D341Med (cell line): Measurements from ENCODE around the gene ARFGEF3.

ENCODE experiments used
- DNase-seq: peaks from one replicate; pipeline ENCODE4 v3.0.0; 2012; ENCODE audit warnings: low spot score

ARFGEF3 gene

DNA sequence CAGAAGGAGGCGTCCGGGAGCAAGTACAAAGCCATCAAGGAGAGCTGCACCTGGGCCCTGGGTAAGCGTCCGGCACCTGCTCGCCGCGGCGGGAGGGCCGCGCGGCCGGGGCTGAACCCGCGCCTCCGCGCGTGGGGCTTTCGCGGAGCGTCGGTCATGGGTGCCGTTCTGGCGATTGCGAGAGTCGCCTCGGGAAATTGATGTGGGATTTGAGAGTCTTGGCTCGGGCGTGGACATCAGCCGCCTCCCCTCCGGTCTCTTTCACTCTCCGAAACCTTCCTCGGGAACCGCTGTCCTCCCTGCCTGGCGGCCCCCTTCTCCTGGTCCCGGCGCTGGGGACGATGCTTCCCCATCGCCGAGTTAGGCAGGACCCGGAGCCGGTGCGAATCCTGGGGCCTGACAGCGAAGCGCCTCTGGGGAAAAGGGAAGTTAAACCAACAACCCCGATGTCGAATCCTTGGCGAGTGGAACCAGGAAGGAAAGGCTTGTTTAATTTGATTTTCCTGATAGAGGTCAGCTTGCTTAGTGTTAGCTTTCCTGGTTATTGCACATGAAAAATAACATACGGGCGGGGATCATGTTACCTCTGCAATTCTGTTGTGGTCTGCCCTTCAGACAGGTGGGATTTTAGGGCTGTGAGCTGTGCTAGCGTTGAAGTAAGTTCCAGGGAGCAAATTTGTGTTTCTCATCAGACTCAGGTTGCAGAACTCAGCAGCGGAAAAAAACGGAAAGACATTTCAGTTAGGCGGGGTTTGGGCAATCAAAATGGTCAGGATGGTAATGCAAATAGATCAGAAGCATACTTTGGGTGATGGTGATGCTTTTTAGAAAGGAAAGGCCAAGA lies 594 bp downstream of the ARFGEF3 start:
- no peak for DNase-seq

DNA sequence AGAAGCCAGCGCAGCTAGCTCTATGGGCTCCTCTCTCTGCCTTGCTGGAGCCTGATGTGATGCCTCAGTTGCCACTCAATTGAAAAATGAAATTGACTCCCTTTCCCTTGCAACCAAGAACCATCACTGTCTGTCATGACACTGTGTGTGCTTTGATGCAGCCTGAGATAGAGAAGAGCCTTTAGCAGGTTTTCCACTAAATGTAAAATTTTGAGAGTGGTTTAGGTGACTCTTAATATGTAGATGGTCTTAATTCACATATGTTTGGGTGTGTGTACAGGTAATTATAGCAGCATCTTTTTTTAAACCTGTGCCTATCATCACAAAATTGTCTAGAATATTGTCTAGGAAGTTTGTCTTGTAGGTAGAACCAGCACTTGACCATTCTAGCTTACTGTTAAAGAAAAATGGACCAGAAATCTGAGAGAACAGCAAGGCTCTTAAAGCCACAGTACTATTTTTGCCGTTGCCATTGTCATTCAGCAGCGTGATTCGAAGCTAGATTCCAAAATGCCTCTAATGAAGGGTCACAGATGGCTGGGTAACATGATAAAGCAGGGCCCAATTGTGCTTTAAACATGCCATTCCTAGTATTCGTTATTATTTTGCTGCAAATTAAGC lies 1.3 kb downstream of the ARFGEF3 start:
- DNase-seq = no peak

DNA sequence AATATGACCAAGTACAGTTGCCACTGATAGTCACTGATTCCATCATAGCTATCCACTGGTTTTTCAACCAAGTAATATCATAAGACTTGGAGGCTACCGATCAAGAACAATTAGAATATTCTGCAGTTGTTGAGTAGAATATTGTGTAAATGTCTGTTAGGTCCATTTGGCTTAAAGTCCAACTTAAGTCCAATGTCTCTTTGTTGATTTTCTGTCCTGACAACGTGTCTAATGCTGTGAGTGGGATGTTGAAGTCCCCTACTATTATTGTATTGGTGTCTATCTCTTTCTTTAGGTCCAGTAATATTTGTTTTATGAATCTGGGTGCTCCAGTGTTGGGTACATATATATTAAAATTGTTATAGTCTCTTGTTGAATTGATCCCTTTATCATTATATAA lies 13.9 kb downstream of the ARFGEF3 start:
- no peak for DNase-seq

DNA sequence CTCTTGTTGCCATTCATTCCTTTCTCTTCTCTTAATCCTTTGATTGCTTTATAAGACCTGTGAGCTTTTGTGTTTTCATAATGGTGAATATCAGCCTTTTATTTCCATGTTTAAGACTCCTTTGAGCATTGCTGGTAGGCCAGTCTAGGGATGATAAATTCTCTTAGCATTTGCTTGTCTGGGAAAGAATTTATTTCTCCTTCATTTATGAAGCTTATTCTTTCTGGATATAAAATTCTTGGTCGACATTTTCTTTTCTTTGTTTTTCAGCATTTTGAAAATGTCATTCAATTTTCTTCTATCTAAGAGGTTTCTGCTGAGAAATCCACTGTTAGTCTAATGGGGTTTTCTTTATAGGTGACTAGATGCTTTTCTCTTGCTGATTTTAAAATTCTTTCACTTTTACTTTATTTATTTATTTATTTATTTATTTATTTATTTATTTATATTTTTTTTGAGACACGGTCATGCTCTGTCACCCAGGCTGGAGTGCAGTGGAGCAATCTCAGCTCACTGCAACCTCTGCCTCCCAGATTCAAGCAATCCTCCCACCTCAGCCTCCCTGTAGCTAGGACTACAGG lies 15.0 kb downstream of the ARFGEF3 start:
- no peak for DNase-seq

DNA sequence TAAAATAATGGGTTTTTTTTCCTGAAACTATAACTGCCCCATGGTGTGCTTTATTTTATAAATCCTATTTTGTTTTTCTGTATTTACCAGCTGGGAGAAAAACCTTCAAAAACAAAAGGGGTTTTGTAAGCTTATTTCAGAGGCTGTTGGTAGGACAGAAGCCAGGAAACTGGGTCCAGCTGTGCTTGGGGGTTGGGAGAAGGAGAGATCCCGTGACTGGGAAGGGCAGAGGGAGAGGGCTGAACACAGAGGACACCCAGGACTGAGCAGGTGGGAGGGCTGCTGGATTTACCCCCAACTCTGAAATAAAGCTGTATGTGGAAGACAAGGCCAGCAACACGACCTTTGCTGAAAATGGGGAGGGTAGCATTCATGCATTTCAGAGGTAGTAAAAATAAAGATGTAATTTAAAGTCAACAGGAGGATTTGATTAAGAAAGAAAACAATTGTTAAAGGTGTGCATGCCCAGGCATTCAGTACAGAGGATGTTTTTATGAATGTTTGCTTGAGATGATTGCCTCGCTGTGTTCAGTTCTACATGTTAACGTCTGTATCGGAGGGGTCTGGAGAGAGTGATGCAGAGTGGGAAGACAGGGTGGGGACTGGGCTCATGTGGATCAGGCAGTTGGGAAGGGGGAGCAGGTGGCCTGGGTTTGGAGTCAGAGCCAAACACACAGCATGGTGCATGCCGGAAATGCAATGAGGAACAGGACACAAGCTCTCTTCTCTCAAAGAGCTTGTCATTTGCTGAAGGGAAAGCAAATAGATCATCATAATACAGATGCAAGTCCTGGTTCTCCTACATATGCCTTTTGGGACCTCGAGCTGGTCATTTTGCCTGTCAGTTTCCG lies 21.4 kb downstream of the ARFGEF3 start:
- DNase-seq = no peak

DNA sequence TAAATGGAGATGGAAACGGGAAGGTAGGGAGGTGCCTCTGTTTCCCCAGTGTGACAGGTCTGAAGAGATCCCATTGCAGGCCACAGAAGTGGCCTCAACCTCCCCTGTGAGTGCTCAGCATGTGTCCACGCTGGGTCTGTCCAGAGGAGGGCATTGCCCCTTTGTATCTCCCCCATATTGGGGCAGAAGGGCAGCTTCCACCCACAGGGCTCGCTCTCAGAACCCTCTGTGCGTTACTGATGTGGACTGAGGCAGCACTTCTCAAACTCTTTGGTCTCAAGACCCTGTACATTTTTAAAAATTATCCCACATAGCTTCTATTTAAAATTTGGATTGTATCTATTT lies 22.0 kb downstream of the ARFGEF3 start:
- no peak for DNase-seq

DNA sequence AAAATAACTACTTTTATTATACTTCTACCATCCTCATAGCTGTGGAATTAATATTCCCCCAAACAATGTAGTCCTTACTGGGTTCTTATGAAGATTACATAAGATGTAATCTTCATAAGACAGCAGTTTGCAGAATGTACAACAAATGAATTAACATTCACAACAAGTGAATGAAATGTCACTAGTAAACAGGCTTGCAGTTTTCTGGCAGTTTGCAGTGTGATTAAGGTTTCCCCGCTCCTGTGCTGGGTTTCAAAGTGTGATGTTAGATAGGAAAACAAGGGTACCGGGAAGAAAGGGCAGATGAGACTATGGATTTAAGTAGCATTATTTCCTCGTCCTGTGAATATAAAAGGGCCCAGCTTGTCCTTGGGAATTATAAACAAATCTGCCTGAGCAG lies 22.5 kb downstream of the ARFGEF3 start:
- DNase-seq = no peak

DNA sequence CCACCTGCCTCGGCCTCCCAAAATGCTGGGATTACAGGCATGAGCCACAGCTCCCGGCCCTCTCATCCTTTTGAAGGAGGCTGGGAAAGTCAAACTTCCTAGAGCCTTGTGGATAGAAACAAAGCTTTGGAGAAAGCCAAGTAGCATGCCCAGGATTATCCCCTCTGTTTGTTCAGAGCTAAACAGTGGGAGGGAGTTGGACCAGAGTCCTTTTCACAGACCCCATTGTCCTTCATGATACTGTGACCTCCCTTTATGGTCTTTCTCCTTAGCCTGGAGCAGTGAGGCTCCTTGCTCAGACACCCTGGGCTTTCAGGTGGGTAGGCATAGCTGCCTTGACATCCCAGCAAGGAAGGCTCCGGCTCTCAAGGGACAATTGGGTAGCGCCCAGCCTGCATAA lies 25.4 kb downstream of the ARFGEF3 start:
- no peak for DNase-seq

DNA sequence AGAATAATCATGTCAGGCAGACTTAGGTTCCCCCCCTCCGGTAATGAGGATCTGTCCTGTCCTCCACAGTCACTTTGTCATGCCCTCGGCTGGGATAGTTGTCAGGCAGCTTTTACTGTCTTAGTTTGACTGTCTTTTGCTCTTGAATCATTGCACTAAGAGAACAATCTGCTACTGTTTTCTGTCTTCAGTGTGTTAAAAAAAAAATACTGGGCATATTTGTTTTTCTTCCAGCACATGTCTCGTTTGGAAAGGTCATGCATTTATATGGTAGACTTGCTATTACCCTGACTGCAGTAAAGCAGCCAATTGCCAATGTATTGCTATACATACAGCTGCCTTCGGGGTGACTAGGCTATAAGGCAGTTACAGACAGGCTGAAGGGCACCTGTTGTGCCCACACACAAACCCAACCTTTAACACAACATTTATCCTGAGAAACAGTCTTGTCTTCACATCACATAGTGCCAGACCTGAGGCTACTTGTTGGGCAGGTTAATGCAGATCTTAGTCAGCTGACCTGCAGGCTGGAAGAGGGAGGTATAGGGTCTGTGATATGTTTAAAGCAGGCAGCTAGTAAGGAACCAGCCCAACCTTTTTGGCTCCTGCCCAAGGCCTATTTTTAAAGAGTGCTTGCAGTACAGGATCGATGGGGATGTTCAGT lies 26.7 kb downstream of the ARFGEF3 start:
- no peak for DNase-seq

DNA sequence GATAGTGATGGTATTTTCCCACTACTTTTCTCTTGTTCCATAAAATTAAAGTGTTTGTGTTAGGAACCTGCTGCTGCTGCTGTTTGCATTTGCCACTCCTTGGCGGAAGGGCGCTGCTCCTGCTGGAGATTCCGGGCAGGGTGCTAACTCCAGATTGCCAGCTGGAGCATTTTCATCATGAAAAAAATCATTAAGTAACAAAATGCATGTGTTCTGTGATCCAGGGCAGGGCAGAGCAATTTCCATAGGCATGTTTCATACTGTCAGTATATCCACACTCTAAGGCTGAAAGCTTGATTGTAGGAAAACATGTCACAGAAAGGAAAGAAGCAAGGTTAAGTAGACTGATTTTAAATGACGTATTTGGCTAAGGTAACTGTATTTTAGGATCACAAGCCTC lies 32.5 kb downstream of the ARFGEF3 start:
- no peak for DNase-seq

DNA sequence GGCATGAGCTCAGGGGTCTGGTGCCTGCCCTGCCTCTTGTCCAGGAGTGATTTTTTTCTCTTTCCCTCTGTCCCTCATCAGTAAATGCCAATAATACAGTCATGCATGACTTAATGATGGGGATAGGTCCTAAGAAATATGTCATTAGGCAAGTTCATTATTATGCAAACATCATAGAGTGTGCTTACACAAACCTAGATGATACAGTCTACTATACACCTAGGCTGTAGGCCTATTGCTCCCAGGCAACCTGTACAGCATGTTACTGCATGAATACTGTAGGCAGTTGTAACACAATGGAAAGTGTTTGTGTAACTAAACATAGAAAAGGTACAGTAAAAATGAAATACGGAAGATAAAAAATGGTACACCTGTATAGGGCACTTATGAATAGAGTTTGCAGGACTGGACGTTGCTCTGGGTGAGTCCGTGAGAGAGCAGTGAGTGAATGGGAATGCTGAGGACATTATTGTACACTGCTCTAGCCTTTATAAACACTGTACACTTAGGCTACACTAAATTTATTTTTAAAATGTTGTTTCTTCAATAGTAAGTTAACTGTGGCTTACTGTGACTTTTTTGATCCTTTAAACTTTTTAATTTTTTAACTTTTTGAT lies 34.5 kb downstream of the ARFGEF3 start:
- no peak for DNase-seq

DNA sequence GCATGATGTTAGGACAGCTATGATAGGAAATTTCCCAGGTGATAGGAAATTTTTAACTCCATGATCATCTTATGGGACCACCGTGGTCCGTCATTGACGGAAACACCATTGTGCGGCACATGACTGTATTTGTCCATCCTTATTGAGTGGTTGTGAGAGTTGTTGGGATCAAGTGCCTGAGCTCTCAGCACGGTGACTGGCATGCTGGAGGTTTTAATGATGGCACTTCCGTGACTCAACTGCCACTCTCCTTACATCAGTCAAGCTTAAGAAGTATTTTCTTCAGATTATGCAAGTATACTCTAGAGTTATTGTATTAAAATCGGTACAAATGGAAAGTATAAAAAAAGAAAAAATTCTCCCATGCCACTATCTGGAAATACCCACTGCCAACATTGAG lies 35.8 kb downstream of the ARFGEF3 start:
- no peak for DNase-seq

DNA sequence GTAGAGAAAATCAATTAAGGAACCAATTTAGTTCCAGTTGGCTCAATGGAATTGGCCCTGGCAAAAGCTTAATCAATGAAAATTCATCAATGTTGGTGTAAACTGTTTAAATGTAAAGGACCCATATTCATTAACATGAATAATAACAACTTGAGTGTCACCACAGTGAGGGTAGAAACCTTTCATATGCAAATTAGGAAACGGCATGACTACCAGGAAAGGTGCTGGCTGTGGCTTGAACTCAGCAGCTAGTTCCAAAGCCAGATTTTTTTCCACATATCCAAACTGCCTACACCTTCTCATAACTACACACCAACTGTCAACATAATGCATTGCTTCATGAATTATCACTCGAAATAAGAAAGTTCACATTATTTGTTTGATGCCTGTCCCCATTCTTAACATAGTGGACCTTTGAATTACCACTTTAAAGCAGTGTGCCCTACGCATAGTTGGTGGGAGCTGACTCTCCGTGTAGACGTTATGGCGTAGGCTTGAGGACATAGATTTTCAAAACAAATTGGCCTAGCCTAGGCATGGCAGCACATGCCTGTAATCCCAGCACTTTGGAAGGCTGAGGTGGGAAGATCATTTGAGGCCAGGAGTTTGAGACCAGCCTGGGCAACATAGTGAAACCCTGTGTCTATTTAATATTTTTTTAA lies 36.8 kb downstream of the ARFGEF3 start:
- DNase-seq = no peak

DNA sequence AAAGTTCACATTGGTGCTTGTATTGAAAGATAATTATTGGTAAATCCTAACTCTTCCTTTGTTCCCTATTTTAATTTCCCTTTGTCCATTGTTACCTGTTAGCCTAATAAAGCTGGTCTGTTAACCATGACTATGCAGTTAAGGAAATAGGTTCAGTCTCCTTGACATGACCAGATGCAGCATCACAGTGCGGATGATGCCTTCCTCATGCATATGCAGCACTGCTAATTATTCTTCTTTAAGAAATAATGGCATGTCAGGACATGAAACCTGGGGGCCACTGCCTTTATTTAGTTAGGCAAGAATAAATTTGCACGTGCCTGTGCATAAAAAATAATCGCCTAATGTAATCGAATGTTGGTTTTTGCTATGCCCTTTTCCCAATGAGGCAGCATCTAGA lies 40.1 kb downstream of the ARFGEF3 start:
- no peak for DNase-seq

DNA sequence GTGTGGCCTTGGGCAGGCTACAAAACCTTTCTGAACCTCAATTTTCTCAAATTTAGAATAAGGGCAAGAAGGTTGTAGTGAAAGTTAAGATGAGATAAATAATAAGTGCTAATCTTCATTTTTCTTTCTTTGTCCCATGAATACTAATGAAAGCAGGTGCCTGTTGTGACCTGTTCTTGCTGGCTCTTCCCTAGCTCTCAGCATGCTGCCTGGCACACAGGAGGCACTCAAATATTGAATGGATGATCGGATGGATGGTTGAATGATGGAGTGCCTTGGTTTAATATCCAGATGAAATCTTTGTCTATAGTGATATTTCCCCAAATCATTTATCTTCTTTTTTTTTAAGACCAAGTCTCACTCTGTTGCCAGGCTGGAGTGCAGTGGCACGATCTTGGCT lies 41.6 kb downstream of the ARFGEF3 start:
- DNase-seq = no peak

DNA sequence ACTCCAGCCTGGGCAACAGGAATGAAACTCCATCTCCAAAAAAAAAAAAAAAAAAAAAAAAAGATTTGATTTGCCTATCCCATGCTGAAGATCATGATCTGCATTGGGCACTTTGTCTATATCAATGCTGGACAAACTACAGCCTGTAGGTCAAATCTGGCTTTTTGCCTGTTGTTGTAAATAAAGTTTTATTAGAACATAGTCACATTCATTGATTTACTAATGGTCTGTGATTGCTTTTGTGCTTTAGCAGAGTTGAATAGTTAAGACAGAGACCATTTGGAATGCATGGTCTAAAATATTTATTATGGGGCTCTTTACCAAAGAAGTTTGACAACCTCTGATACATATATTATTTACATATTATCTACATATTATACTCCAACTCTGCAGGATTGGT lies 42.6 kb downstream of the ARFGEF3 start:
- no peak for DNase-seq

DNA sequence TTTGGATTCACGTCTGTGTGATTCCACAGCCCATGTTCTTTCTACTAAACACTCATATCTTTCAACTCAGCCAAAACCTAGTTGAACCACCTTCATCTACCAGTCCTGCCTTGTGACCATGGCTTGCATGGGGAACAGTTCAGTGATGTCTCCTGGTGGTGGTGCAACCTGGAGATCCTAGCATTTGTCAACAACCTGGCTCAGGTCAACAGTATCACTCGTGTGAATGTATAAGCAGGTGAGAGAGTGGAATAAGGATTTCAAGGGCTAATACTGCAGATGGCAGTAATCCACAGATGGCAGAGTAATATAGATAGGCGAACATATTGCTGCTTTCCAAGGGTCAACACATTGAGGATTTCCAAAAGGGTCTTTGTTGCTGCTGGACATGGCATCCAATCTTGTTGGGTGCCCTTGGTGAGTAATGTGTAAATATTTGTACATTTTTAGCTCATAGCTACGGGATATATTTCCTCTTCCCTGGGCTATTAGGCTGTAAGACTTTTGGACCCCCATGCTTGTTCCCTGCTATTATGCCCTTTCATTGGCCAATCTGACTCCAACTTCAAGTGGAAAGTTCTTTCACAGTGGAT lies 43.1 kb downstream of the ARFGEF3 start:
- DNase-seq = no peak

DNA sequence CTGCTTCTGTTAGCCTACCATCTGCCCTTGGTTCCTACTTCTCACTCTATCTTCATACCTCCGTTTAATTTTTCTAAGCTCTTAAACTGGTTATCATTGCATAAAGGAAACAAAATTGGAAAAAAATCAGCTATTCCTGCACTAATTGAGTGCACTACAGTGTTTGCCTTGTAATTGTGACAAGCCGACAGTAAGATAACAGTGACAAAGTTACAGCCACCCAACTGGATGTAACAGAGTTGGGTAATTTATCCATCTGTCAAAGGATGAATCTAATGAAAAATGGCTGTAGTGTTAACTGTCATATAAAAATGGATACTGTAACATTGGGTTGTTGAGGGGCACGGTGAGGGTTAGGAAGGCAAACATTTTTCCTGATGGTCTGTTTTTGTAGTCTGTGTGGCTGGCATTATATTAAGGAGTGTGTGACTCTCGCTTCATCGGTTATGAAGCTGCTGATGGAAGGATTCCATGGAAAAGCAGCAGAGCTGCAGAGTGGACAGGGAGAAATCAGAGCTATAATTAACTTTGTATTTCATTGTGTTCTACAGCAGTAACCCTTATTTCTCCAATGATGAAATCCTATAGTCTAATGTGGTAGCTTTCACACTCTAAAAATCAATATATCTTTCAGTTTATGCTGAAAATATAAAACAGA lies 43.8 kb downstream of the ARFGEF3 start:
- no peak for DNase-seq

DNA sequence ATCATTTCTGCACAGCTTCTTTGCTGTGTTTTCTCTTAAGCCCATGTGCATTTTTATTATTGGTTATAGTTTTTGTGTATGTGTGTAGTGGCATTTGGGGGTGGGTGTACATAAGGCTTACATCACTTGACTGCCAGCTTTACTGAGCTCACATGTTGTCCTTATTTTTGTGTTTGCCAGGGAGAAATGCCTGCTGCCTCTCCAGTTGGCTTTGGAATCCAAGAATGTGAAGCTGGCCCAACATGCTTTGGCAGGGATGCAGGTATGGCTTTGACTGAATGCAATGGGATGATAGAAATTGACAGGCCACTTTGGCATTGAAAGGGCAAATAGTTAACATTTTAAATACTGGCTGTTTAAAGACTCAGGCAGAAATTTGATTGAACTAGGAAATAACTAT lies 45.1 kb downstream of the ARFGEF3 start:
- no peak for DNase-seq

DNA sequence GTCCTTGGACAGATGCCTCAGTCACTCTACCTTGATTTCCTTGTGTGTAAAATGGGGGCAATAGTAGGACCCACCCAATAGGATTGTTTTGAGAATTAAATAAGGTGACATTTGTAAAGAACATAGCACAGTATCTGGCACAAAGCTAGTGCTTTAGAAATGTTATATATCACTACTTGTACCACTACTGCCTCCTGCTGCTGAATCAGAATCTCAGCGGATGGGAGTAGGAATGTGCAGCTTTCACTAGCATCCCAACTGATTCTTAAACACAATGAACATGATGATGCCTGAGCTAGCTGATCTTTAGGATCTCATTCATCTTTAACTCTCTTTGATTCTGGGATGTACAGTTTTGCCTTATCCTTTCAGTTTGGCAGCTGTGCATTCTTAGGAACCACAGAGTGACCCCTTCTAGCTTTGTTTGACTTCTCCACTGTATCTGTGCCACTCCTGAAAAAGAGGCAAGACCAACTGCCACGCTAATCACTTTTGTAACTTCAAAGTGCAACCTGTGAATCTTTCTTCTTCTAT lies 49.4 kb downstream of the ARFGEF3 start:
- DNase-seq = no peak
